Upper lobe of left lung (tissue), 4 donors: Measurements from ENCODE around the gene LGR4.

Experiments used
- CTCF ChIP-seq, 6 experiments: fragments of 450-650 bp in 4 of 6; fragments of 200-600 bp in 2 of 6; sonication (generic) in 2 of 6; IDR thresholded peaks; one replicate each; pipeline ENCODE4 v1.5.1; 2016 to 2019; ENCODE audit warnings: antibody characterized with exemption in 6 of 6
- EP300 ChIP-seq, 4 donors: sonication (generic); formaldehyde crosslinking; IDR thresholded peaks; one replicate each; pipeline ENCODE4 v1.5.1; 2017; ENCODE audit warnings: antibody characterized with exemption in 4 of 4, control low read depth in 2 of 4
- POLR2A ChIP-seq, 4 donors: fragments of 450-650 bp; IDR thresholded peaks; one replicate each; pipeline ENCODE4 v1.5.1; 2016 to 2017; ENCODE audit warnings: antibody characterized with exemption in 4 of 4, mild to moderate bottlenecking in 2 of 4
- POLR2AphosphoS5 ChIP-seq, 2 donors: sonication (generic); formaldehyde crosslinking; IDR thresholded peaks; one replicate each; pipeline ENCODE4 v1.5.1; 2017; ENCODE audit warnings: antibody characterized with exemption in 2 of 2

DNA sequence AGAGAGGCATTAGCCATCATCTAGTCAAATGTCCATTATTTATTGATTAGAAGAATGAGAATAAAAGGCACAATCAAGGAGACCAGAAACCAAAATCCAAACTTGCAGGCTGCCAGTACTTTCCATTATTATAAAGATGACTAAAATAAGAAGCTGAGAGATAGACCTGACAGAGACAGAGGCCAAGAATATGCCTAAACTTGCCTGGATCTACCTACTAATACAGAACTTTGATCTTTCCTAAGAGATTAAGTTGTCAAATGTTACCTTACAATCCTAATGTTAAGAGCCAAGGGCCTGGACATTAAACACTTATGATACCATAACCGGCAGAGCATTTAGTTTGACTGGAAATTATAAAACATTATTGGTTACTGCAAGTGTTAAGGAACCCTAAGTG, 6.2 kb downstream of the LGR4 start:
- TF ChIP-seq POLR2AphosphoS5 (IDR thresholded peaks at IDR 0.05): no peak
- TF ChIP-seq CTCF (IDR thresholded peaks at IDR 0.05): no peak
- TF ChIP-seq POLR2A (IDR thresholded peaks at IDR 0.05): no peak
- no peak for TF ChIP-seq EP300 (IDR thresholded peaks at IDR 0.05)
